ENCODE results near the gene EDRF1.

DNA sequence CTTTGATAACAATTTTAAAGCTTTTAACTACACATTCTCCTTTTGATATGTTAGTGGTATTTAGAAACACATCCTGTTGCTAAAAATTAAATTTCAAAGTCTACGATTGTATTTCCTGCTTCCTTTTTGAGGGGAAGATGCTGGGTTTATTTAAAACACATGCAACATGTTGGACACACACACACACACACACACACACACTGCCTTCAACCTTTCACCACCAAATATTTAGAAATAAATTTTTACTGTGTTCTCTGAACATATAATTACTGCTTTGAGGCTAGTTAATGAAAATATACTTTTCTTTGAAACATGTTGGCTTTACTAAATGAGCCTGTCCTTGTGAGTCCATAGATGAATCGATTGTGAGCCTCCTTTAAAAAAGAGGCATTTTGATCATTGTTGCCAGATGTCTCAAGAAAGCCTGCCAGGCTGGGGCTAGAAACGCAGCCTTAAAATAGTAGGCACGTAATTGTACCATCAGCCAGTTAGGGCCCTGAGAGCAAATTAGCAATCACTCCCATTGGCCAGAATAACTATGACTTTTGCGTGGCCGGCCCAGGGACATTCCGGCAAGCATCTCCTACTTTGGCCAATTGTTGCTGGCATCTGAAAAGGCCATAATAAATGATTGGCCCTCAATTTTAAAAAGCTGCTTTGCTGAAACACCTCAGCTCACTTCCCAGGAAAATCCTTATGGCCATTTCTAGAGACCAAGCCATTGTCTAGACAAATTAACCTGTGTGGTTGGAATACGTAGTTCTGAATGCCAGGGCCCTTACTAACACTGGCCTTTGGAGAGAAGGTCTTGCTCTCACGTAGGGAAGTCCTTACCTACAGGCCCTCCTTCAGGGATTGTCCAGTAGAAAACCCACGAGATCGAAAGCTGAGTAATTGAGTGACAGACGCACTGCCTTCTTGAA is 26.6 kb upstream of the EDRF1 start:
- TF ChIP-seq, protein P1, sequence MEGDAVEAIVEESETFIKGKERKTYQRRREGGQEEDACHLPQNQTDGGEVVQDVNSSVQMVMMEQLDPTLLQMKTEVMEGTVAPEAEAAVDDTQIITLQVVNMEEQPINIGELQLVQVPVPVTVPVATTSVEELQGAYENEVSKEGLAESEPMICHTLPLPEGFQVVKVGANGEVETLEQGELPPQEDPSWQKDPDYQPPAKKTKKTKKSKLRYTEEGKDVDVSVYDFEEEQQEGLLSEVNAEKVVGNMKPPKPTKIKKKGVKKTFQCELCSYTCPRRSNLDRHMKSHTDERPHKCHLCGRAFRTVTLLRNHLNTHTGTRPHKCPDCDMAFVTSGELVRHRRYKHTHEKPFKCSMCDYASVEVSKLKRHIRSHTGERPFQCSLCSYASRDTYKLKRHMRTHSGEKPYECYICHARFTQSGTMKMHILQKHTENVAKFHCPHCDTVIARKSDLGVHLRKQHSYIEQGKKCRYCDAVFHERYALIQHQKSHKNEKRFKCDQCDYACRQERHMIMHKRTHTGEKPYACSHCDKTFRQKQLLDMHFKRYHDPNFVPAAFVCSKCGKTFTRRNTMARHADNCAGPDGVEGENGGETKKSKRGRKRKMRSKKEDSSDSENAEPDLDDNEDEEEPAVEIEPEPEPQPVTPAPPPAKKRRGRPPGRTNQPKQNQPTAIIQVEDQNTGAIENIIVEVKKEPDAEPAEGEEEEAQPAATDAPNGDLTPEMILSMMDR (conservative IDR thresholded peaks at IDR 0.05; ENCODE audit: low read length), result no peak
- no peak for TF ChIP-seq EZH2phosphoT487 (IDR thresholded peaks at IDR 0.05; ENCODE audit: borderline replicate concordance, low read depth, low read length)
